NB4 (cell line): Measurements from ENCODE around the gene CUL9.

Experiments used
- MYC ChIP-seq: IDR thresholded peaks from 2 replicates; pipeline ENCODE4 v1.6.1; 2011; ENCODE audit warnings: low read depth, low read length
- POLR2A ChIP-seq: IDR thresholded peaks from 2 replicates; pipeline ENCODE4 v1.6.1; 2011; ENCODE audit warnings: mild to moderate bottlenecking; ENCODE audit not compliant: insufficient read length; ENCODE audit errors: extremely low read depth
- TF ChIP-seq, protein P1 (sequence below): IDR thresholded peaks from one replicate; pipeline ENCODE4 v1.5.1; 2012; ENCODE audit warnings: low read depth, low read length

DNA sequence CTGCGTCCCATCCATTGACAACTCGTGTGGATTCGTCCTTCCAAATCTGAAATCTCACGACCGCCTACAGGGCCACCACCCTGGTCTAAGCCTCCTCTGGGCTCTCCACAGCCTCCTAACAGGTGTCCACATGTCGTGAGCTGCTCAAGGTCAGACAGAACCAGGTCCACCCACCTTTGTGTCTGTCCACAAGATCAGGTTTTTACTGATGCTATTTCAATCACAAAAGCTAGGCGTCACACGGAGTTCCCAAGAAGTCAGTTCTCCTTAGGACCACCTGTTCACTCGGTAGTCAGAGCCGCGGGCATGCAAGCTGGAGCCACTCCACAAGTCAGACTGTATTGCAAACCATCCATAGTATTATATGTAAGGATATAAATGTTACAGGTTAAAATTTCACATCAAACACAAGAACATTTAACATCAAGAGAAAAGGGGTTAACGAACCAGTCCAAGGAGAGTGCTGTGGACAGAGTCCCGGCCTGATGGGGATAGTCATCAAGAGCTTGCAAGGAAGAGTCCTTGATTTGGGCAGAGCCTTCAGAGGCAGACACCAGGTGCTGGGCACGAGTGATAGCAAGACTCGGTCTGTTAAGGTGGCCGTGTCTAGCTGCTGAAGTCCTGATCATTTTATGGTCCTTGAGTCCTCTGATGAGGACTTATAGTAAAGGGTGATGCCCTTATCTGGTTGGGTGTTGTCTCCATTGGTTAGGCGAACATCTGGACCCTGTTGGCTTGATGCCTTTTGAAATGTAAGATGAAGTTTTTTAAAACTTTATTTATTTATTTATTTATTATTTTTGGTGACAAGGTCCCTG lies 48.0 kb downstream of the CUL9 start:
- TF ChIP-seq, protein P1, sequence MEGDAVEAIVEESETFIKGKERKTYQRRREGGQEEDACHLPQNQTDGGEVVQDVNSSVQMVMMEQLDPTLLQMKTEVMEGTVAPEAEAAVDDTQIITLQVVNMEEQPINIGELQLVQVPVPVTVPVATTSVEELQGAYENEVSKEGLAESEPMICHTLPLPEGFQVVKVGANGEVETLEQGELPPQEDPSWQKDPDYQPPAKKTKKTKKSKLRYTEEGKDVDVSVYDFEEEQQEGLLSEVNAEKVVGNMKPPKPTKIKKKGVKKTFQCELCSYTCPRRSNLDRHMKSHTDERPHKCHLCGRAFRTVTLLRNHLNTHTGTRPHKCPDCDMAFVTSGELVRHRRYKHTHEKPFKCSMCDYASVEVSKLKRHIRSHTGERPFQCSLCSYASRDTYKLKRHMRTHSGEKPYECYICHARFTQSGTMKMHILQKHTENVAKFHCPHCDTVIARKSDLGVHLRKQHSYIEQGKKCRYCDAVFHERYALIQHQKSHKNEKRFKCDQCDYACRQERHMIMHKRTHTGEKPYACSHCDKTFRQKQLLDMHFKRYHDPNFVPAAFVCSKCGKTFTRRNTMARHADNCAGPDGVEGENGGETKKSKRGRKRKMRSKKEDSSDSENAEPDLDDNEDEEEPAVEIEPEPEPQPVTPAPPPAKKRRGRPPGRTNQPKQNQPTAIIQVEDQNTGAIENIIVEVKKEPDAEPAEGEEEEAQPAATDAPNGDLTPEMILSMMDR: no peak
- TF ChIP-seq POLR2A (no peak), MYC (no peak)
